KG1 (cell line): ENCODE results near the gene DLEU7.
A peak's percentile ranks its signal among the peaks of the same experiment; 100 is the strongest.

Experiments used
- DNase-seq: peaks from one replicate; lab custom pipeline; 2025; lab: John Stamatoyannopoulos, UW

The DLEU7 gene

GRCh38 chr13:50843257-50844083, at the start of gene DLEU7:
DLEU7 (minus strand) TSS chr13:50843692; CDS start chr13:50843646, 46 bp downstream.
- DNase-seq: no peak

- DNase-seq: peak; percentile 58
Measured at GRCh38 chr13:50892210-50892944, 48.9 kb upstream of the DLEU7 start.

GRCh38 chr13:50891206-50891605, 47.7 kb upstream of the DLEU7 start:
- DNase-seq: no peak

- DNase-seq: no peak
Measured at GRCh38 chr13:50889317-50889716, 45.8 kb upstream of the DLEU7 start.

GRCh38 chr13:50888362-50888761, 44.9 kb upstream of the DLEU7 start:
- DNase-seq: no peak

- no peak for DNase-seq
Measured at GRCh38 chr13:50887151-50887550, 43.7 kb upstream of the DLEU7 start.

GRCh38 chr13:50884265-50884664, 40.8 kb upstream of the DLEU7 start:
- DNase-seq: no peak

- no peak for DNase-seq
Measured at GRCh38 chr13:50883728-50884127, 40.2 kb upstream of the DLEU7 start.

GRCh38 chr13:50882816-50883435, 39.4 kb upstream of the DLEU7 start:
- DNase-seq: no peak

GRCh38 chr13:50873991-50874390, 30.5 kb upstream of the DLEU7 start:
- no peak for DNase-seq

- DNase-seq: no peak
Measured at GRCh38 chr13:50873467-50873866, 30.0 kb upstream of the DLEU7 start.

- no peak for DNase-seq
Measured at GRCh38 chr13:50871405-50871804, 27.9 kb upstream of the DLEU7 start.

GRCh38 chr13:50867637-50867945, 24.1 kb upstream of the DLEU7 start:
- DNase-seq: no peak

GRCh38 chr13:50866817-50867636, 23.5 kb upstream of the DLEU7 start:
- no peak for DNase-seq

- DNase-seq: no peak
Measured at GRCh38 chr13:50864492-50864891, 21.0 kb upstream of the DLEU7 start.

GRCh38 chr13:50855681-50856080, 12.2 kb upstream of the DLEU7 start:
- no peak for DNase-seq

GRCh38 chr13:50850445-50850844, 7.0 kb upstream of the DLEU7 start:
- no peak for DNase-seq

GRCh38 chr13:50847501-50847900, 4.0 kb upstream of the DLEU7 start:
- DNase-seq: no peak

- DNase-seq: no peak
Measured at GRCh38 chr13:50846861-50847475, 3.5 kb upstream of the DLEU7 start.

GRCh38 chr13:50845211-50845610, 1.7 kb upstream of the DLEU7 start:
- no peak for DNase-seq

- DNase-seq: no peak
Measured at GRCh38 chr13:50844084-50844875, 788 bp upstream of the DLEU7 start.
